Retinal pigment epithelial cell (primary cell): Measurements from ENCODE around the gene RAD17.
"Not testable (repeated sequence)": the region's sequence is repeated elsewhere in the genome, so short reads cannot be mapped to it uniquely, and the experiment has no call there.

Experiments used
- DNase-seq: peaks from one replicate; pipeline ENCODE4 v3.0.0-alpha.2; 2010; ENCODE audit warnings: low read depth
- H3K4me3 ChIP-seq: 2 replicates; pipeline ENCODE4 v1.5.1; 2011; ENCODE audit warnings: mild to moderate bottlenecking, low read length, control low read depth, moderate library complexity
- CTCF ChIP-seq: conservative IDR thresholded peaks from 2 replicates; pipeline ENCODE4 v1.5.1; 2011; ENCODE audit warnings: low read depth, low read length, control low read depth, inconsistent platforms

The RAD17 gene

DNA sequence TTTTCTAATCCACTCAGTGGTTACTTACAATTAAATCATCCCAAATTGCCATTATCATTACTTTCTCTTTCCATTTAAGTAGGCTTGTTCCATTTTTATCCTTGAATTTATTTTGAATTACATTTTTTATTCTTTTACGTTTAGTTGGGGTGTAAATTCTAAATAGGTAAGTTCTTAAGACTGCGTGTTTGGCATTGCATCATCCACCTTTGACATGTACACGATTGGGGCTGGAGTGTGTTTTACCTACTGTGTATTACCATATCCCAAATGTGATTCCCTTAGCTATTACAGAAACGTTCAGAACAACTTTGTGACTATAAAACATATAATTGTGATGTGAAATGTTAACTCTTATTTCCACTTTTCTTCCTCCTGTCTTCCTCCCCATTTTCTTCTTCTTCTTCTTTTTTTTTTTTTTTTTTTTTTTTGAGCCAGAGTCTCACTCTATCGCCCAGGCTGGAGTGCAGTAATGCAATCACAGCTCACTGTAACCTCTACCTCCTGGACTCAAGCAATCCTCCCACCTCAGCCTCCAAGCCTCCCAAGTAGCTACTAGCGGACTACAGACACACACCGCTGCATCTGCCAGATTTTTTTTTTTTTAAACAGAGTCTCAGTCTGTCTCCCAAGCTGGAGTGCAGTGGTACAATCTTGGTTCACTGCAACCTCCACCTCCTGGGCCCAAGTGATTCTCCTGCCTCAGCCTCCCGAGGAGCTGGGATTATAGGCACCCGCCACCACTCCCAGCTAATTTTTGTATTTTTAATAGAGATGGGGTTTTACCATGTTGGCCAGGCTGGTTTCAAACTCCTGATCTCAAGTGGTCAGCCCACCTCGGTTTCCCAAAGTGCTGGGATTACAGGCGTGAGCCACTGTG, 62.0 kb downstream of the RAD17 start:
- TF ChIP-seq CTCF = no peak
- no peak overlapping the region for H3K4me3 ChIP-seq
- no peak for DNase-seq

- no peak for TF ChIP-seq CTCF
- no peak overlapping the region for H3K4me3 ChIP-seq
- no peak for DNase-seq
These were observed 63.0 kb downstream of the RAD17 start for GRCh38 chr5:69432412-69433206.

GRCh38 chr5:69435276-69435884, 65.8 kb downstream of the RAD17 start:
- not testable (repeated sequence) for DNase-seq, H3K4me3 ChIP-seq

GRCh38 chr5:69444127-69444754, 74.6 kb downstream of the RAD17 start:
- H3K4me3 ChIP-seq = no peak overlapping the region
- no peak for TF ChIP-seq CTCF
- no peak for DNase-seq

- no peak overlapping the region for H3K4me3 ChIP-seq
- DNase-seq = no peak
- no peak for TF ChIP-seq CTCF
These were observed 79.9 kb downstream of the RAD17 start for GRCh38 chr5:69449511-69449910.

DNA sequence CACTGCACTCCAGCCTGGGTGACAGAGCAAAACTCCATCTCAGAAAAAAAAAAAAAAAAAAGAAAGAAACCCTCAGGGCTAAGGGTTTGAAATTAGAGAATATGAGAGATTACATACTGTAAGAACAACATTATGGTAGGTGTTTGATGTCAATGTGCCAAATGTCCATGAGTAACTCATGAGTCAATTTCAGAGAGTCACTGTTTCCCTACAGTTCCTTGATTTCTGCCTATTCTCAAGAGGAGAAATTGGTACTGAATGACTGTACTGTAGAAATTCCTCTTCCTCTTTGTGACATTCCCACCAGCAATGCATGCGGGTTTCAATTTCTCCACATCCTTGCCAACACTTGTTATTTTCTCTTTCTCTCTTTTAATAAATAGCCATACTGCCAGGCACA, 80.5 kb downstream of the RAD17 start:
- no peak for TF ChIP-seq CTCF
- DNase-seq = no peak
- no peak overlapping the region for H3K4me3 ChIP-seq

DNA sequence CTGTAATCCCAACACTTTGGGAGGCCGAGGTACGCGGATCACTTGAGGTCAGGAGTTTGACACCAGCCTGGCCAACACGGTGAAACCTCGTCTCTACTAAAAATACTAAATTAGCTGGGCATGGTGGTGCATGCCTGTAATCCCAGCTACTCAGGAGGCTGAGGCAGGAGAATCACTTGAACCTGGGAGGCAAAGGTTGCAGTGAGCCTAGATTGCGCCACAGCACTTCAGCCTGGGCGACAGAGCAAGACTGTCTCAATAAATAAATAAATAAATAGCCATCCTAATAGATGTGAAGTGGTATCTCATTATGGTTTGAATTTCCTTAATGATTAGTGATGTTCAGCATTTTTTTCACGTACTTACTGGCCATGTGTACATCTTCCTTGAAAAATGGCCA, 80.9 kb downstream of the RAD17 start:
- DNase-seq, H3K4me3 ChIP-seq: not testable (repeated sequence)
